ENCODE measurements around the gene CADPS2. TPM values are rescaled to one million over a fixed set of nuclear protein-coding genes. Genes with fewer than 3 reads are reported as not detected.

The CADPS2 gene
- total and polyA plus RNA-seq, 4 experiments from 2014 or later, result not detected

- Histone ChIP-seq H3K27me3 (ENCODE audit: insufficient read depth, low read length) (no peaks in the 10 kb centered on the region), H3K4me1 (ENCODE audit: insufficient read depth, low read length) (no peaks in the 10 kb centered on the region), H3K9me3 (ENCODE audit: control insufficient read depth in 1 of 2, low read length in 2 of 2) (no peaks in the 10 kb centered on the region), H3K4me3 (ENCODE audit: low read length in 2 of 2) (no peak overlapping the region), H3K27ac (ENCODE audit: low read depth, low read length) (no peak overlapping the region), H3K36me3 (ENCODE audit: insufficient read depth, low read length) (no peaks in the 10 kb centered on the region)
- H3K4me1 Mint-ChIP-seq, result no peaks in the 10 kb centered on the region
- ChIA-PET POLR2A (ENCODE audit: partially characterized antibody) (no interaction called here), CTCF (ENCODE audit: partially characterized antibody) (no interaction called here)
- intact Hi-C loops (cut with micrococcal nuclease), result no loop called here
- DNase-seq, result no peak
- no peaks in the 10 kb centered on the region for H3K27me3 Mint-ChIP-seq
- no peak overlapping the region for H3K4me3 Mint-ChIP-seq
- peaks cover 0 to 8% (median 2%) of the 10 kb centered on the region in 8 donors for H3K9me3 Mint-ChIP-seq
- H3K36me3 Mint-ChIP-seq, result no peaks in the 10 kb centered on the region
- no peak overlapping the region for H3K27ac Mint-ChIP-seq
Observed at GRCh38 chr7:122604251-122604650, 282.0 kb downstream of the CADPS2 start.

GRCh38 chr7:122602800-122603199 lies 283.5 kb downstream of the CADPS2 start:
- intact Hi-C loops (cut with micrococcal nuclease), result no loop called here
- Histone ChIP-seq H3K9me3 (ENCODE audit: control insufficient read depth in 1 of 2, low read length in 2 of 2) (no peaks in the 10 kb centered on the region), H3K27ac (ENCODE audit: low read depth, low read length) (no peak overlapping the region), H3K4me1 (ENCODE audit: insufficient read depth, low read length) (no peaks in the 10 kb centered on the region), H3K27me3 (ENCODE audit: insufficient read depth, low read length) (no peaks in the 10 kb centered on the region), H3K36me3 (ENCODE audit: insufficient read depth, low read length) (no peaks in the 10 kb centered on the region), H3K4me3 (ENCODE audit: low read length in 2 of 2) (no peak overlapping the region)
- Mint-ChIP-seq H3K4me1 (no peaks in the 10 kb centered on the region), H3K36me3 (no peaks in the 10 kb centered on the region), H3K4me3 (no peak overlapping the region), H3K9me3 (peaks cover 0 to 8% (median under 1%) of the 10 kb centered on the region in 8 donors), H3K27me3 (no peaks in the 10 kb centered on the region), H3K27ac (no peak overlapping the region)
- DNase-seq, result no peak
- POLR2A ChIA-PET (ENCODE audit: partially characterized antibody), result no interaction called here
- CTCF ChIA-PET (ENCODE audit: partially characterized antibody), result interaction anchor here (1.0 kb wide), 1 partner anchor 34 kb away, joined by 5 read pairs; no protein-coding TSS in a partner anchor

GRCh38 chr7:122600630-122601029 lies 285.6 kb downstream of the CADPS2 start:
- H3K36me3 ChIP-seq (ENCODE audit: insufficient read depth, low read length), result no peaks in the 10 kb centered on the region
- Mint-ChIP-seq H3K4me3 (no peak overlapping the region), H3K27me3 (no peaks in the 10 kb centered on the region), H3K9me3 (peaks cover 0 to 5% (median 2%) of the 10 kb centered on the region in 8 donors), H3K4me1 (no peaks in the 10 kb centered on the region), H3K27ac (no peak overlapping the region), H3K36me3 (no peaks in the 10 kb centered on the region)
- no peak overlapping the region for H3K4me3 ChIP-seq (ENCODE audit: low read length in 2 of 2)
- no peaks in the 10 kb centered on the region for H3K27me3 ChIP-seq (ENCODE audit: insufficient read depth, low read length)
- no peaks in the 10 kb centered on the region for H3K4me1 ChIP-seq (ENCODE audit: insufficient read depth, low read length)
- H3K27ac ChIP-seq (ENCODE audit: low read depth, low read length), result no peak overlapping the region
- CTCF ChIA-PET (ENCODE audit: partially characterized antibody), result no interaction called here
- POLR2A ChIA-PET (ENCODE audit: partially characterized antibody), result no interaction called here
- no peaks in the 10 kb centered on the region for H3K9me3 ChIP-seq (ENCODE audit: control insufficient read depth in 1 of 2, low read length in 2 of 2)
- no peak for DNase-seq
- intact Hi-C loops (cut with micrococcal nuclease), result no loop called here

- H3K27me3 Mint-ChIP-seq, result no peaks in the 10 kb centered on the region
- no peaks in the 10 kb centered on the region for H3K4me1 Mint-ChIP-seq
- Histone ChIP-seq H3K27me3 (ENCODE audit: insufficient read depth, low read length) (no peaks in the 10 kb centered on the region), H3K4me1 (ENCODE audit: insufficient read depth, low read length) (no peaks in the 10 kb centered on the region), H3K27ac (ENCODE audit: low read depth, low read length) (no peak overlapping the region), H3K9me3 (ENCODE audit: control insufficient read depth in 1 of 2, low read length in 2 of 2) (no peaks in the 10 kb centered on the region), H3K4me3 (ENCODE audit: low read length in 2 of 2) (no peak overlapping the region), H3K36me3 (ENCODE audit: insufficient read depth, low read length) (no peaks in the 10 kb centered on the region)
- no peak overlapping the region for H3K4me3 Mint-ChIP-seq
- DNase-seq, result no peak
- H3K27ac Mint-ChIP-seq, result no peak overlapping the region
- peaks cover 0 to 8% (median under 1%) of the 10 kb centered on the region in 8 donors for H3K9me3 Mint-ChIP-seq
- POLR2A ChIA-PET (ENCODE audit: partially characterized antibody), result no interaction called here
- intact Hi-C loops (cut with micrococcal nuclease), result no loop called here
- CTCF ChIA-PET (ENCODE audit: partially characterized antibody), result no interaction called here
- H3K36me3 Mint-ChIP-seq, result no peaks in the 10 kb centered on the region
Observed at GRCh38 chr7:122600042-122600441, 286.2 kb downstream of the CADPS2 start.

GRCh38 chr7:122597277-122597676 lies 289.0 kb downstream of the CADPS2 start:
- DNase-seq, result no peak
- Mint-ChIP-seq H3K4me3 (no peak overlapping the region), H3K4me1 (no peaks in the 10 kb centered on the region), H3K27ac (no peak overlapping the region), H3K27me3 (no peaks in the 10 kb centered on the region), H3K36me3 (no peaks in the 10 kb centered on the region), H3K9me3 (peaks cover 0 to 8% (median 1%) of the 10 kb centered on the region in 8 donors)
- Histone ChIP-seq H3K27me3 (ENCODE audit: insufficient read depth, low read length) (no peaks in the 10 kb centered on the region), H3K4me3 (ENCODE audit: low read length in 2 of 2) (no peak overlapping the region), H3K36me3 (ENCODE audit: insufficient read depth, low read length) (no peaks in the 10 kb centered on the region), H3K9me3 (ENCODE audit: control insufficient read depth in 1 of 2, low read length in 2 of 2) (no peaks in the 10 kb centered on the region), H3K27ac (ENCODE audit: low read depth, low read length) (no peak overlapping the region), H3K4me1 (ENCODE audit: insufficient read depth, low read length) (no peaks in the 10 kb centered on the region)
- intact Hi-C loops (cut with micrococcal nuclease), result no loop called here
- CTCF ChIA-PET (ENCODE audit: partially characterized antibody), result no interaction called here
- POLR2A ChIA-PET (ENCODE audit: partially characterized antibody), result no interaction called here

- peaks cover 0 to 8% (median 2%) of the 10 kb centered on the region in 8 donors for H3K9me3 Mint-ChIP-seq
- POLR2A ChIA-PET (ENCODE audit: partially characterized antibody), result no interaction called here
- no peaks in the 10 kb centered on the region for H3K4me1 ChIP-seq (ENCODE audit: insufficient read depth, low read length)
- no peak overlapping the region for H3K27ac Mint-ChIP-seq
- no peaks in the 10 kb centered on the region for H3K27me3 ChIP-seq (ENCODE audit: insufficient read depth, low read length)
- no peaks in the 10 kb centered on the region for H3K36me3 Mint-ChIP-seq
- intact Hi-C loops (cut with micrococcal nuclease), result no loop called here
- CTCF ChIA-PET (ENCODE audit: partially characterized antibody), result no interaction called here
- no peak overlapping the region for H3K27ac ChIP-seq (ENCODE audit: low read depth, low read length)
- H3K4me3 ChIP-seq (ENCODE audit: low read length in 2 of 2), result no peak overlapping the region
- no peak for DNase-seq
- no peaks in the 10 kb centered on the region for H3K4me1 Mint-ChIP-seq
- no peak overlapping the region for H3K4me3 Mint-ChIP-seq
- H3K9me3 ChIP-seq (ENCODE audit: control insufficient read depth in 1 of 2, low read length in 2 of 2), result no peaks in the 10 kb centered on the region
- H3K27me3 Mint-ChIP-seq, result no peaks in the 10 kb centered on the region
- H3K36me3 ChIP-seq (ENCODE audit: insufficient read depth, low read length), result no peaks in the 10 kb centered on the region
Observed at GRCh38 chr7:122595885-122596284, 290.4 kb downstream of the CADPS2 start.

GRCh38 chr7:122588621-122589020 lies 297.6 kb downstream of the CADPS2 start:
- no peak overlapping the region for H3K27ac Mint-ChIP-seq
- POLR2A ChIA-PET (ENCODE audit: partially characterized antibody), result no interaction called here
- H3K4me1 Mint-ChIP-seq, result no peaks in the 10 kb centered on the region
- H3K9me3 Mint-ChIP-seq, result peaks cover 0 to 6% (median 3%) of the 10 kb centered on the region in 8 donors
- H3K4me3 Mint-ChIP-seq, result no peak overlapping the region
- Histone ChIP-seq H3K27ac (ENCODE audit: low read depth, low read length) (no peak overlapping the region), H3K36me3 (ENCODE audit: insufficient read depth, low read length) (no peaks in the 10 kb centered on the region), H3K9me3 (ENCODE audit: control insufficient read depth in 1 of 2, low read length in 2 of 2) (no peaks in the 10 kb centered on the region), H3K4me1 (ENCODE audit: insufficient read depth, low read length) (no peaks in the 10 kb centered on the region), H3K27me3 (ENCODE audit: insufficient read depth, low read length) (no peaks in the 10 kb centered on the region), H3K4me3 (ENCODE audit: low read length in 2 of 2) (no peak overlapping the region)
- no peaks in the 10 kb centered on the region for H3K27me3 Mint-ChIP-seq
- CTCF ChIA-PET (ENCODE audit: partially characterized antibody), result no interaction called here
- intact Hi-C loops (cut with micrococcal nuclease), result no loop called here
- no peaks in the 10 kb centered on the region for H3K36me3 Mint-ChIP-seq
- no peak for DNase-seq

- Mint-ChIP-seq H3K36me3 (no peaks in the 10 kb centered on the region), H3K4me3 (no peak overlapping the region), H3K27me3 (no peaks in the 10 kb centered on the region), H3K27ac (no peak overlapping the region), H3K4me1 (no peaks in the 10 kb centered on the region), H3K9me3 (peaks cover 0 to 6% (median 0%) of the 10 kb centered on the region in 8 donors)
- no peaks in the 10 kb centered on the region for H3K4me1 ChIP-seq (ENCODE audit: insufficient read depth, low read length)
- no peaks in the 10 kb centered on the region for H3K36me3 ChIP-seq (ENCODE audit: insufficient read depth, low read length)
- H3K27ac ChIP-seq (ENCODE audit: low read depth, low read length), result no peak overlapping the region
- no peaks in the 10 kb centered on the region for H3K9me3 ChIP-seq (ENCODE audit: control insufficient read depth in 1 of 2, low read length in 2 of 2)
- DNase-seq, result no peak
- no peak overlapping the region for H3K4me3 ChIP-seq (ENCODE audit: low read length in 2 of 2)
- intact Hi-C loops (cut with micrococcal nuclease), result no loop called here
- POLR2A ChIA-PET (ENCODE audit: partially characterized antibody), result no interaction called here
- H3K27me3 ChIP-seq (ENCODE audit: insufficient read depth, low read length), result no peaks in the 10 kb centered on the region
- CTCF ChIA-PET (ENCODE audit: partially characterized antibody), result no interaction called here
Observed at GRCh38 chr7:122584676-122585251, 301.5 kb downstream of the CADPS2 start.
